ENCODE measurements around the gene GALR1. TPM values are rescaled to one million over a fixed set of nuclear protein-coding genes. Genes with fewer than 3 reads are reported as not detected.

Gene GALR1
- total RNA-seq, 1 donor from 2014 or later = not detected

- H3K9me3 ChIP-seq = no peaks in the 10 kb centered on the region
- no peak overlapping the region for H3K27ac ChIP-seq
- H3K4me3 ChIP-seq = no peak overlapping the region
- no peak for TF ChIP-seq CTCF (IDR thresholded peaks at IDR 0.05)
- intact Hi-C loops (cut with DNase I) = loop anchor here (10.0 kb wide), 1 partner anchor 195 kb away; no protein-coding TSS in a partner anchor
- H3K27me3 ChIP-seq (ENCODE audit: low read depth) = no peaks in the 10 kb centered on the region
- ATAC-seq (peak in 1 of 2 donors; percentile 8), DNase-seq (no peak)
- H3K4me1 ChIP-seq = peaks cover 57% of the 10 kb centered on the region
- no peaks in the 10 kb centered on the region for H3K36me3 ChIP-seq
These were observed 39.4 kb upstream of the GALR1 start for GRCh38 chr18:77210249-77210648.

- no peaks in the 10 kb centered on the region for H3K4me1 ChIP-seq
- intact Hi-C loops (cut with DNase I) = loop anchor here (10.0 kb wide), 1 partner anchor 204 kb away; no protein-coding TSS in a partner anchor
- H3K27ac ChIP-seq = no peak overlapping the region
- peaks cover 3% of the 10 kb centered on the region for H3K27me3 ChIP-seq (ENCODE audit: low read depth)
- H3K9me3 ChIP-seq = no peaks in the 10 kb centered on the region
- H3K36me3 ChIP-seq = no peaks in the 10 kb centered on the region
- DNase-seq (no peak), ATAC-seq (no peak)
- H3K4me3 ChIP-seq = no peak overlapping the region
- no peak for TF ChIP-seq CTCF (IDR thresholded peaks at IDR 0.05)
These were observed 31.0 kb upstream of the GALR1 start for GRCh38 chr18:77218642-77219041.

GRCh38 chr18:77220726-77221125 lies 28.9 kb upstream of the GALR1 start:
- Histone ChIP-seq H3K27me3 (ENCODE audit: low read depth) (peaks cover 3% of the 10 kb centered on the region), H3K27ac (no peak overlapping the region), H3K9me3 (no peaks in the 10 kb centered on the region), H3K36me3 (no peaks in the 10 kb centered on the region), H3K4me1 (no peaks in the 10 kb centered on the region), H3K4me3 (no peak overlapping the region)
- TF ChIP-seq CTCF (IDR thresholded peaks at IDR 0.05) = no peak
- no peak for ATAC-seq
- intact Hi-C loops (cut with DNase I) = no loop called here
- DNase-seq = no peak

GRCh38 chr18:77222464-77222863 lies 27.2 kb upstream of the GALR1 start:
- no peak for DNase-seq
- TF ChIP-seq CTCF (IDR thresholded peaks at IDR 0.05) = no peak
- intact Hi-C loops (cut with DNase I) = no loop called here
- H3K4me3 ChIP-seq = no peak overlapping the region
- H3K9me3 ChIP-seq = no peaks in the 10 kb centered on the region
- peaks cover 3% of the 10 kb centered on the region for H3K27me3 ChIP-seq (ENCODE audit: low read depth)
- no peaks in the 10 kb centered on the region for H3K4me1 ChIP-seq
- no peak overlapping the region for H3K27ac ChIP-seq
- no peaks in the 10 kb centered on the region for H3K36me3 ChIP-seq
- no peak for ATAC-seq

GRCh38 chr18:77223221-77223639 lies 26.4 kb upstream of the GALR1 start:
- H3K4me1 ChIP-seq = no peaks in the 10 kb centered on the region
- peaks cover 3% of the 10 kb centered on the region for H3K27me3 ChIP-seq (ENCODE audit: low read depth)
- TF ChIP-seq CTCF (IDR thresholded peaks at IDR 0.05) = no peak
- ATAC-seq (no peak), DNase-seq (no peak)
- intact Hi-C loops (cut with DNase I) = no loop called here
- no peak overlapping the region for H3K4me3 ChIP-seq
- H3K36me3 ChIP-seq = no peaks in the 10 kb centered on the region
- no peaks in the 10 kb centered on the region for H3K9me3 ChIP-seq
- no peak overlapping the region for H3K27ac ChIP-seq

- Histone ChIP-seq H3K27me3 (ENCODE audit: low read depth) (no peaks in the 10 kb centered on the region), H3K4me1 (no peaks in the 10 kb centered on the region), H3K9me3 (no peaks in the 10 kb centered on the region), H3K36me3 (no peaks in the 10 kb centered on the region), H3K27ac (no peak overlapping the region), H3K4me3 (no peak overlapping the region)
- intact Hi-C loops (cut with DNase I) = no loop called here
- TF ChIP-seq CTCF (IDR thresholded peaks at IDR 0.05) = no peak
- DNase-seq = no peak
- ATAC-seq = no peak
These were observed 26.0 kb upstream of the GALR1 start for GRCh38 chr18:77223653-77224052.
